ENCODE results near the gene MYOZ1.

DNA sequence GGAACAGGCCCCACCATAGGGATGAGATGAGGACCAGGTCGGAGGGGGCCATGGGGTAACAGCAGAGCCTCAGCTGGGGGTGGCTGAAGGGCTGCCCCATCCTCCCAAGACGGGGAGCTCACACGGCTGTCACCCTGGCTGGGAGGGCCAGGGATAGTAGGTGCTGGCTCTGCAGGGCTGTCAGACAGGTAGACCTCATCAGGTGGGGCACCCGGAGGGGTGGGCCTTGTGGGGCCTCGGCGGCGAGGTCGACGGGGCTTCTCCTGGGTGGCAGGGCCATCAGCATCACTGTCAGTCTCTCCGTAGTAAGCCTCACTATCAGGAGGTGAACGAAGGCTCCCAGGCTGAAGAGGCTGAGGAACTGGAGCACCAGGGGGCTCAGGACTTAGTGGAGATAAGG, 11.9 kb upstream of the MYOZ1 start:
- no peak for TF ChIP-seq POLR2A (IDR thresholded peaks at IDR 0.05; ENCODE audit: low read length)
- no peak for TF ChIP-seq GATA1 (IDR thresholded peaks at IDR 0.05; ENCODE audit: low read depth, low read length)

Data from erythroblast (primary cell).